ENCODE data around the gene CELA3A.

CELA3A gene

GRCh38 chr1:22056043-22056442, 54.6 kb downstream of the CELA3A start:
- peaks cover 8% of the 10 kb centered on the region for H3K4me1 ChIP-seq (ENCODE audit: control insufficient read depth, insufficient read depth, low read length)
- H3K36me3 ChIP-seq (ENCODE audit: control insufficient read depth in 2 of 2, insufficient read depth in 1 of 2, low read length in 2 of 2) = peaks cover 7 to 22% of the 10 kb centered on the region in 2 experiments; a peak in 2 of 3 replicates
- H3K4me3 ChIP-seq (ENCODE audit: low read depth, low read length) = no peak overlapping the region
- TF ChIP-seq SP2 (tag by site-specific recombination; IDR thresholded peaks at IDR 0.05) (no peak), ZFP37 (tag by site-specific recombination; IDR thresholded peaks at IDR 0.05) (no peak), ZNF140 (tag by site-specific recombination; IDR thresholded peaks at IDR 0.05) (no peak), BCL11A (tag by site-specific recombination; IDR thresholded peaks at IDR 0.05; ENCODE audit: low read depth) (no peak), ZBTB17 (tag by site-specific recombination; IDR thresholded peaks at IDR 0.05) (no peak), ZNF423 (tag by site-specific recombination; IDR thresholded peaks at IDR 0.05) (no peak)
- no peaks in the 10 kb centered on the region for H3K9me3 ChIP-seq (ENCODE audit: control insufficient read depth, insufficient read depth, low read depth, low read length)
- POLR2A ChIA-PET = interaction anchor here (0.6 to 1.5 kb wide), 3 partner anchors 10 to 25 kb away, joined by 3 to 6 read pairs (median 5); no protein-coding TSS in a partner anchor
- H3K27ac ChIP-seq (ENCODE audit: extremely low read depth, low read depth, low read length) = no peak overlapping the region
- CTCF ChIA-PET = interaction anchor here (0.7 to 1.2 kb wide), 2 partner anchors 16 to 76 kb away, joined by 3 to 7 read pairs; no protein-coding TSS in a partner anchor

- peaks cover 8% of the 10 kb centered on the region for H3K4me1 ChIP-seq (ENCODE audit: control insufficient read depth, insufficient read depth, low read length)
- CTCF ChIA-PET = interaction anchor here (0.6 kb wide), 1 partner anchor 77 kb away, joined by 3 read pairs; no protein-coding TSS in a partner anchor
Measured at GRCh38 chr1:22056936-22057335, 55.5 kb downstream of the CELA3A start.

More at GRCh38 chr1:22056936-22057335, 55.5 kb downstream of the CELA3A start:
- Histone ChIP-seq H3K9me3 (ENCODE audit: control insufficient read depth, insufficient read depth, low read depth, low read length) (no peaks in the 10 kb centered on the region), H3K4me3 (ENCODE audit: low read depth, low read length) (no peak overlapping the region), H3K27ac (ENCODE audit: extremely low read depth, low read depth, low read length) (no peak overlapping the region), H3K36me3 (ENCODE audit: control insufficient read depth in 2 of 2, insufficient read depth in 1 of 2, low read length in 2 of 2) (peaks cover 7 to 22% of the 10 kb centered on the region in 2 experiments; a peak in 2 of 3 replicates)
- POLR2A ChIA-PET = interaction anchor here (1.5 kb wide), 1 partner anchor 12 kb away, joined by 3 read pairs; no protein-coding TSS in a partner anchor
- TF ChIP-seq ZBTB10 (tag by site-specific recombination; IDR thresholded peaks at IDR 0.05) = no peak
- TF ChIP-seq ZNF610 (tag by site-specific recombination; IDR thresholded peaks at IDR 0.05; ENCODE audit: borderline replicate concordance) = no peak
- TF ChIP-seq ZNF624 (tag by site-specific recombination; IDR thresholded peaks at IDR 0.05) = no peak
- TF ChIP-seq, protein P1, sequence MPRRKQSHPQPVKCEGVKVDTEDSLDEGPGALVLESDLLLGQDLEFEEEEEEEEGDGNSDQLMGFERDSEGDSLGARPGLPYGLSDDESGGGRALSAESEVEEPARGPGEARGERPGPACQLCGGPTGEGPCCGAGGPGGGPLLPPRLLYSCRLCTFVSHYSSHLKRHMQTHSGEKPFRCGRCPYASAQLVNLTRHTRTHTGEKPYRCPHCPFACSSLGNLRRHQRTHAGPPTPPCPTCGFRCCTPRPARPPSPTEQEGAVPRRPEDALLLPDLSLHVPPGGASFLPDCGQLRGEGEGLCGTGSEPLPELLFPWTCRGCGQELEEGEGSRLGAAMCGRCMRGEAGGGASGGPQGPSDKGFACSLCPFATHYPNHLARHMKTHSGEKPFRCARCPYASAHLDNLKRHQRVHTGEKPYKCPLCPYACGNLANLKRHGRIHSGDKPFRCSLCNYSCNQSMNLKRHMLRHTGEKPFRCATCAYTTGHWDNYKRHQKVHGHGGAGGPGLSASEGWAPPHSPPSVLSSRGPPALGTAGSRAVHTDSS (tag by site-specific recombination; IDR thresholded peaks at IDR 0.05) = no peak
- no peak for TF ChIP-seq EGR2 (tag by site-specific recombination; IDR thresholded peaks at IDR 0.05; ENCODE audit: low read depth)
- TF ChIP-seq ZNF302 (tag by site-specific recombination; IDR thresholded peaks at IDR 0.05; ENCODE audit: low read depth) = no peak
- no peak for TF ChIP-seq ZEB2 (tag by site-specific recombination; IDR thresholded peaks at IDR 0.05)
- TF ChIP-seq ZNF549 (tag by site-specific recombination; IDR thresholded peaks at IDR 0.05) = no peak
- TF ChIP-seq KLF8 (tag by site-specific recombination; IDR thresholded peaks at IDR 0.05) = no peak
- TF ChIP-seq, protein P2, sequence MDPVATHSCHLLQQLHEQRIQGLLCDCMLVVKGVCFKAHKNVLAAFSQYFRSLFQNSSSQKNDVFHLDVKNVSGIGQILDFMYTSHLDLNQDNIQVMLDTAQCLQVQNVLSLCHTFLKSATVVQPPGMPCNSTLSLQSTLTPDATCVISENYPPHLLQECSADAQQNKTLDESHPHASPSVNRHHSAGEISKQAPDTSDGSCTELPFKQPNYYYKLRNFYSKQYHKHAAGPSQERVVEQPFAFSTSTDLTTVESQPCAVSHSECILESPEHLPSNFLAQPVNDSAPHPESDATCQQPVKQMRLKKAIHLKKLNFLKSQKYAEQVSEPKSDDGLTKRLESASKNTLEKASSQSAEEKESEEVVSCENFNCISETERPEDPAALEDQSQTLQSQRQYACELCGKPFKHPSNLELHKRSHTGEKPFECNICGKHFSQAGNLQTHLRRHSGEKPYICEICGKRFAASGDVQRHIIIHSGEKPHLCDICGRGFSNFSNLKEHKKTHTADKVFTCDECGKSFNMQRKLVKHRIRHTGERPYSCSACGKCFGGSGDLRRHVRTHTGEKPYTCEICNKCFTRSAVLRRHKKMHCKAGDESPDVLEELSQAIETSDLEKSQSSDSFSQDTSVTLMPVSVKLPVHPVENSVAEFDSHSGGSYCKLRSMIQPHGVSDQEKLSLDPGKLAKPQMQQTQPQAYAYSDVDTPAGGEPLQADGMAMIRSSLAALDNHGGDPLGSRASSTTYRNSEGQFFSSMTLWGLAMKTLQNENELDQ (tag by site-specific recombination; IDR thresholded peaks at IDR 0.05; ENCODE audit: low read depth) = no peak
- TF ChIP-seq ZNF76 (tag by site-specific recombination; IDR thresholded peaks at IDR 0.05; ENCODE audit: borderline replicate concordance, low read depth) = no peak
- TF ChIP-seq ZNF791 (tag by site-specific recombination; IDR thresholded peaks at IDR 0.05) = no peak
- TF ChIP-seq ZNF211 (tag by site-specific recombination; IDR thresholded peaks at IDR 0.05; ENCODE audit: low read depth) = no peak

All from HEK293 (cell line).